Subcutaneous adipose tissue (tissue), 4 donors: ENCODE measurements around the gene RSU1. TPM values are rescaled to one million over a fixed set of nuclear protein-coding genes. Genes with fewer than 3 reads are reported as not detected.

ENCODE experiments used
- CTCF ChIP-seq: fragments of 450-650 bp; IDR thresholded peaks from one replicate; pipeline ENCODE4 v1.5.1; 2016; ENCODE audit warnings: low read depth, mild to moderate bottlenecking, control low read depth, antibody characterized with exemption, moderate library complexity
- total RNA-seq, 4 donors: library from RNA; depleted of rRNA; stranded (reverse); fragments of >200 nt; gene quantifications; one replicate each; pipeline ENCODE4 v1.1.0, GENCODE V29; 2016

Gene RSU1
- total RNA-seq, 4 donors from 2014 or later, result 57.0 to 147 (median 99.7) TPM

DNA sequence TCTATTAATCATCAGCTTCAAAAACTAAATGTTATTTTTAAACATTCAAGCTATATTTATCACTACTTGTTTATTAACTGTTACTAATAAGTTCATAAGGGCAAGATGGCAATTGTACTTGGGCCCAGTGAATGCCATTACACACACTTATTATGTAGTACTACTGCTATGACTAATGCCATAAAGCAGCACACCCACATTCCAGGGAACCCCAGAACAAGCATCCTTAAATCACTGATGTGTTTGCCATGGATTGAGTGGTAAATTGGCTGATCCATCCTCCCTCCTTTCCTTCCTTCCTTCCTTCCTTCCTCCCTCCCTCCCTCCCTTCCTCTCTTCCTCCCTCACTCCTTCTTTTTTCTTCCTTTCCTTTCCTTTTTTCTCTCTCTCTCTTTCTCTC lies 37.4 kb upstream of the RSU1 start:
- TF ChIP-seq CTCF, result no peak

- no peak for TF ChIP-seq CTCF
Observed at GRCh38 chr10:16853809-16854208, 36.6 kb upstream of the RSU1 start.

DNA sequence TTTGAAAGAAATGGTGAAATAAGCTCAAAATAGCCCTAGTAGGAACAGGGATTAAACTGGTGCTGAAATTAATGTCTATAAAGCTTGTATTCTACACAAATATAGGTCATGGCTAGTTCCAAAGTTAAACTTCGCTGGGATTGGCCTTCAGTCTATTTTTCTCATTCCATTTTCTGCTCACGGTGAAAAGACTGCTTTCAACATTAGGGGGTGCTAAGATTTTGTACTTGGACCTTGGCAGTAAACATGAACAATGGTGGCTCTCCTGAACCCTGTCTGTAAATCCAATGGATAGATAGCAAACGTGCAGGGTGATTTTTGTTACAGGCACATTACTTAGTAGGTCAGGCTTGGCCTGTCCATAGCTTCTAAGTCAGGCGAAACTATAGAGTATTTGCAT lies 36.0 kb upstream of the RSU1 start:
- TF ChIP-seq CTCF, result no peak

DNA sequence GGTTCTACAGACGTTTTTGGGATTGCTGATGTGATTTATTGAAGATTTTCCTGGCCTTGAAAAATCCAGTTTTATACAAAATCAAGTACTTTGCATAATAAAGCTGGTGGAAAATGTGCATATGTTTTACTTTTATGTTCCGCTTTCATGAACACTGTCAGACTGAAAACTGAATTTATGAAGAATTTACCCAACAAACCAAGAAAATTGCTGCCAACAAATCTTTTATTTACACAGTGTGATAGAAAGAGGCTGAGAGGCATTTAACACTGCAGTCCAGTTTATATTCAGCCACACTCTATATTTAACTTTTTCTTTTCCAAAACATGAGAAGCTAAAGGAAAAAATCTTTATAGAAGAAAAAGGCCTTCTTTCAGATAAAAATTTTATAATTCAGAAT lies 35.4 kb upstream of the RSU1 start:
- TF ChIP-seq CTCF, result no peak

DNA sequence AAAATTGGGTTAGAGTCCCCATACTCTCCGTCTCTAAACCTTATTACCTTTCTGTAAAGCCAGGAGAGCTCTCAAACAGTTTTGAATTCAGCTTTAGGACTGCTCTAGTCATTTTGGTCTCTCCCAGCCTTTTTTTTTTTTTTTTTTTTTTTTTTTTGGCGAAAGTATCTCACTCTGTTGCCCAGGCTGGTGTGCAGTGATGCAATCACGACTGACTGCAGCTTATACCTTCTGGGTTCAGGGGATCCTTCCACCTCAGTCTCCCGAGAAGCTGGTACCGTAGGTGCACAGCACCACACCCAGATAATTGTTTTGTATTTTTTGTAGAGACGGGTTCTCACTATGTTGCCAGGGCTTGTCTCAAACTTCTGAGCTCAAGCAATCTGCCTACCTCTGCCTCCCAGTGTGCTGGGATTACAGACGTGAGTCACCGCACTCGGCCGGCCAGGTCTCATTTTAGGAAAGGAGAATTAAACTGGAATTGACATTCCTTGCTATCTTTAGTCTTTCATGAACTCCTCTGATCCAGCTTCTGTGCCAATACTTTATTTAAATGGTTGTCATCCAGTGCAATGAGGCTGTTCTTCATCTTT lies 31.4 kb upstream of the RSU1 start:
- TF ChIP-seq CTCF, result no peak

- TF ChIP-seq CTCF, result no peak
Observed at GRCh38 chr10:16847644-16848043, 30.4 kb upstream of the RSU1 start.

DNA sequence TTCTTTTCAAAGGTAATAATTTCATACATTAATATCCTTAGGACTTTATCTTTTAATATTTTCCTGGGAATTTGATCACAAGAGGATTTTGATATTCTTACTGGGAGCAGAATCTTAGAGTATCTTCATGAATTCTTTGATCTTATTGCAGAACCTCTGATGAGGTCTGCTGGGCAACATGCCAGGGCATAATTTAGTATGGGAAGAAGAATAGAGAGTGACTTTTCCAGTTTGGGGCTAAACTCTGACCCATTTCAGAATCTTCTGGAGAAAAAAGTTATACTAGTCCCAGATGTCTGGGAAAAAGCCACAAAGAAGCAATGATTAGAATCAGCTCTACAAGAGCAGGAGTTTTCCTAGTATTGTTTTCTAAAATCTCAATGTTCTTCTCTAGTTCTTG lies 28.0 kb upstream of the RSU1 start:
- no peak for TF ChIP-seq CTCF
